ENCODE results near the gene CACNA1S.

CACNA1S gene

GRCh38 chr1:201145132-201145531 lies 32.9 kb upstream of the CACNA1S start:
- no peaks in the 10 kb centered on the region for H3K4me1 ChIP-seq
- H3K9me3 ChIP-seq, result no peaks in the 10 kb centered on the region
- TF ChIP-seq, protein P1, sequence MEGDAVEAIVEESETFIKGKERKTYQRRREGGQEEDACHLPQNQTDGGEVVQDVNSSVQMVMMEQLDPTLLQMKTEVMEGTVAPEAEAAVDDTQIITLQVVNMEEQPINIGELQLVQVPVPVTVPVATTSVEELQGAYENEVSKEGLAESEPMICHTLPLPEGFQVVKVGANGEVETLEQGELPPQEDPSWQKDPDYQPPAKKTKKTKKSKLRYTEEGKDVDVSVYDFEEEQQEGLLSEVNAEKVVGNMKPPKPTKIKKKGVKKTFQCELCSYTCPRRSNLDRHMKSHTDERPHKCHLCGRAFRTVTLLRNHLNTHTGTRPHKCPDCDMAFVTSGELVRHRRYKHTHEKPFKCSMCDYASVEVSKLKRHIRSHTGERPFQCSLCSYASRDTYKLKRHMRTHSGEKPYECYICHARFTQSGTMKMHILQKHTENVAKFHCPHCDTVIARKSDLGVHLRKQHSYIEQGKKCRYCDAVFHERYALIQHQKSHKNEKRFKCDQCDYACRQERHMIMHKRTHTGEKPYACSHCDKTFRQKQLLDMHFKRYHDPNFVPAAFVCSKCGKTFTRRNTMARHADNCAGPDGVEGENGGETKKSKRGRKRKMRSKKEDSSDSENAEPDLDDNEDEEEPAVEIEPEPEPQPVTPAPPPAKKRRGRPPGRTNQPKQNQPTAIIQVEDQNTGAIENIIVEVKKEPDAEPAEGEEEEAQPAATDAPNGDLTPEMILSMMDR (IDR thresholded peaks at IDR 0.05; ENCODE audit: low read depth, low read length), result no peak
- H3K36me3 ChIP-seq, result peaks cover 73% of the 10 kb centered on the region
- DNase-seq, result no peak
- no peak overlapping the region for H3K4me3 ChIP-seq (ENCODE audit: low read depth, low read length)
- no peaks in the 10 kb centered on the region for H3K27me3 ChIP-seq

- H3K36me3 ChIP-seq, result peaks cover 78% of the 10 kb centered on the region
- H3K4me3 ChIP-seq (ENCODE audit: low read depth, low read length), result no peak overlapping the region
- no peak for DNase-seq
- no peaks in the 10 kb centered on the region for H3K9me3 ChIP-seq
- TF ChIP-seq, protein P1 (IDR thresholded peaks at IDR 0.05; ENCODE audit: low read depth, low read length), result no peak
- H3K4me1 ChIP-seq, result no peaks in the 10 kb centered on the region; the same call in 1 of the 2 replicates
- no peaks in the 10 kb centered on the region for H3K27me3 ChIP-seq
Observed at GRCh38 chr1:201144701-201145100, 32.5 kb upstream of the CACNA1S start.

DNA sequence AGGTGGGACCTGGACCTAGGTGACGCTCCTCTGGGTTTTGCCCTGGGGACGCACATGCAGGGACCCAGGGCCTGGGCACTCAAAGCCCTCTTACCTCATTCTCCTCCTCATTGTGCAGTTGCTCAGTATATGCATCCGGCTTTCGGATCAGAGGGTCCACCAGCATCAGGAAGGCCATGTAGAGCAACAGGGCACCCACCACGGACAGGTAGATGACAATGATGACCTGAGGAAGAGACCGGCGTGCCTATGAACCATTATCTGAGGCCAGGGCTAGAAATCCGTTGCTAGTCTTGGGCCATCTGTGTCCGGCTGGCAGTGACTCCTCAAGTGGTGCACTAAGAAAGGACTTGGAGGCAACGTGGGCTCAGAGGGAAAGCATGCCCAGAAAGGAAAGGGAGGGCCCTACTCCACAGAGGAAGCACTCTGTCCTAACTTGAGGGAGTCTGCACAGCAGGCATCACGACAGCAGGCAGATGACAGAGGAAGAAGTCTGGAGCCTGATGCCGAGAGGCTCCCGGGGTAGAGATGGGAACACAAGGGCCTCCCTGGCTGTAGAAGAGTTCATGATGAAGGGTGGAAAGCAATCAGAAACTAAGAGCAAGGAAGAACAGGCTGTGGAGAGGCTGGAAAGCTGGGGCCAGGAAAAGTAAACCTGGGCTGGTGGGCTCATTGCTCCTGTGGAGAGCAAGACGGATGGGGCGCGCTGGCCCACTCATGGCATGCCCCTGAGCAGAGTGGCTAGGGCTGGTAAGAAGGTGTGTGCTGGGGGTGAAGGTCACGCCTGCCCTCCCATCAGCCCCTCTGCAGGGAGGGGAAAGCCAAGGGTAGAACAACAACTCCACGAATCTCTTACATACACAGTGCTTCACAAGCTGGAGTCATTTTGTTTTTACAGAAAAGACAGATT lies 31.8 kb upstream of the CACNA1S start:
- Histone ChIP-seq H3K36me3 (peaks cover 78% of the 10 kb centered on the region), H3K27me3 (no peaks in the 10 kb centered on the region)
- DNase-seq, result no peak

DNA sequence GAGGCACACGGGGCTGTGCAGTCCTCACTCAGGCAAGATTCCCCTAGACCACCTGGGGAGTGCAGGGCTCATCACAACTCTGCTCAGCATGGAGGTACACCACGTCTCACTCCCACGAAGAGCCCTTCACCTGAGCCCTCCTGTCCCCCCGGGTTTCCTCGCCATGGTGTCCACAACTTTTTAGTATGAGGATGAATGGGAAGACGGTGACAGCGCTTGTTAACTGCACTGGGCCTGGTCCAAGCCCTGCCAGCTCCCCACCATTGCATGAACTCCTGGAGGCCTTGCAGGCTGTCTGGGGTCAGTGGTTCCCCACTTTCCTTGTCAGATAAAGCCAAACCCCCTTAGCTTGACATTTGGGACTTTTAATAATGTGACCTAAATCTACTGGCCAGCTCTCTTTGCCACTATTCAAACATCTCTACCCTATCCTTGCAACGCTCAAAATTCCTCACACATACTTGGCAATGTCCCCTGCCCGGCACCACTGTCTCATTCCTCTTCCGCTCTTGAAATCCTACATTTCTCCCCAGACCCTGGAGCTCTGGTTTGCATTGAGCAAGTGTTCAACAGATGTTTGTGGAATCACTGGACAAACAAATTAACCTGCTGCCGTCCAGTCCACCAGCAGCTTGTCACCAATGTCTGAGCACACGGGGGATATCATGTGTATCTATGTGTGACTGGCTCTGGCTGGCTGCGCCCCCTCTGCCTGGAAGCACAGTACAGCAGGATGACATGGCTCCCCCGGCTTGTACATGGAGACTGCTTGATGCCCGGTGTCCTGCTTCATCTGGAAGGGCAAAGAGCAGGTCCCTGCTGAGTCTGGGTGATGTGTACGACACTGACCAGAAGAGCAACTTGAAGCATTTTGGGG lies 30.9 kb upstream of the CACNA1S start:
- no peak for DNase-seq
- Histone ChIP-seq H3K9me3 (no peaks in the 10 kb centered on the region), H3K36me3 (peaks cover 76% of the 10 kb centered on the region), H3K27me3 (no peaks in the 10 kb centered on the region), H3K4me3 (ENCODE audit: low read depth, low read length) (no peak overlapping the region), H3K4me1 (no peaks in the 10 kb centered on the region; the same call in 1 of the 2 replicates)
- TF ChIP-seq, protein P1 (IDR thresholded peaks at IDR 0.05; ENCODE audit: low read depth, low read length), result no peak

More for the DNA sequence above, 31.8 kb upstream of the CACNA1S start:
- no peak overlapping the region for H3K4me3 ChIP-seq (ENCODE audit: low read depth, low read length)
- TF ChIP-seq, protein P1 (IDR thresholded peaks at IDR 0.05; ENCODE audit: low read depth, low read length), result no peak
- no peaks in the 10 kb centered on the region; the same call in 1 of the 2 replicates for H3K4me1 ChIP-seq
- no peaks in the 10 kb centered on the region for H3K9me3 ChIP-seq

GRCh38 chr1:201142011-201142848 lies 30.0 kb upstream of the CACNA1S start:
- Histone ChIP-seq H3K36me3 (peaks cover 73% of the 10 kb centered on the region), H3K9me3 (no peaks in the 10 kb centered on the region), H3K4me1 (no peaks in the 10 kb centered on the region; the same call in 1 of the 2 replicates), H3K27me3 (no peaks in the 10 kb centered on the region), H3K4me3 (ENCODE audit: low read depth, low read length) (no peak overlapping the region)
- DNase-seq, result no peak
- TF ChIP-seq, protein P1 (IDR thresholded peaks at IDR 0.05; ENCODE audit: low read depth, low read length), result no peak

Measured in BE2C (cell line).